ENCODE results near the gene TNRC6B.

TNRC6B gene

GRCh38 chr22:40314041-40314440 is 136.3 kb downstream of the TNRC6B start:
- Histone ChIP-seq H3K27ac (replicated peaks) (peak overlapping the region; percentile 62), H3K27me3 (ENCODE audit: insufficient read depth, poor library complexity, severe bottlenecking) (no peaks in the 10 kb centered on the region), H3K4me3 (replicated peaks; ENCODE audit: insufficient read depth, low read length) (no peak overlapping the region)
- TF ChIP-seq SPI1 (IDR thresholded peaks at IDR 0.05; ENCODE audit: borderline replicate concordance, low read depth) (no peak), CTCF (IDR thresholded peaks at IDR 0.05; ENCODE audit: insufficient read depth, low read length) (no peak), REST (IDR thresholded peaks at IDR 0.05; ENCODE audit: insufficient replicate concordance, low read depth) (no peak), GABPA (IDR thresholded peaks at IDR 0.05; ENCODE audit: low read depth) (no peak), POLR2AphosphoS5 (IDR thresholded peaks at IDR 0.05; ENCODE audit: low read depth) (no peak)
- peak in 1 of 2 experiments; percentile 24 for DNase-seq (ENCODE audit: low read depth in 1 of 2, low spot score in 1 of 2)

- no peak overlapping the region for H3K27ac ChIP-seq (replicated peaks)
- no peak for DNase-seq (ENCODE audit: low read depth in 1 of 2, low spot score in 1 of 2)
- TF ChIP-seq POLR2AphosphoS5 (IDR thresholded peaks at IDR 0.05; ENCODE audit: low read depth) (no peak), CTCF (IDR thresholded peaks at IDR 0.05; ENCODE audit: insufficient read depth, low read length) (no peak), REST (IDR thresholded peaks at IDR 0.05; ENCODE audit: insufficient replicate concordance, low read depth) (no peak), SPI1 (IDR thresholded peaks at IDR 0.05; ENCODE audit: borderline replicate concordance, low read depth) (no peak), GABPA (IDR thresholded peaks at IDR 0.05; ENCODE audit: low read depth) (no peak)
- H3K27me3 ChIP-seq (ENCODE audit: insufficient read depth, poor library complexity, severe bottlenecking), result no peaks in the 10 kb centered on the region
- no peak overlapping the region for H3K4me3 ChIP-seq (replicated peaks; ENCODE audit: insufficient read depth, low read length)
These were observed 143.0 kb downstream of the TNRC6B start for GRCh38 chr22:40320687-40321086.

GRCh38 chr22:40322021-40322420 is 144.3 kb downstream of the TNRC6B start:
- TF ChIP-seq GABPA (IDR thresholded peaks at IDR 0.05; ENCODE audit: low read depth), result no peak
- Histone ChIP-seq H3K27ac (replicated peaks) (no peak overlapping the region), H3K27me3 (ENCODE audit: insufficient read depth, poor library complexity, severe bottlenecking) (no peaks in the 10 kb centered on the region), H3K4me3 (replicated peaks; ENCODE audit: insufficient read depth, low read length) (no peak overlapping the region)
- DNase-seq (ENCODE audit: low read depth in 1 of 2, low spot score in 1 of 2), result no peak

GRCh38 chr22:40322818-40323447 is 145.2 kb downstream of the TNRC6B start:
- Histone ChIP-seq H3K27me3 (ENCODE audit: insufficient read depth, poor library complexity, severe bottlenecking) (no peaks in the 10 kb centered on the region), H3K27ac (replicated peaks) (no peak overlapping the region), H3K4me3 (replicated peaks; ENCODE audit: insufficient read depth, low read length) (no peak overlapping the region)
- no peak for DNase-seq (ENCODE audit: low read depth in 1 of 2, low spot score in 1 of 2)
- no peak for TF ChIP-seq GABPA (IDR thresholded peaks at IDR 0.05; ENCODE audit: low read depth)
- TF ChIP-seq CTCF (IDR thresholded peaks at IDR 0.05; ENCODE audit: insufficient read depth, low read length), result no peak
- TF ChIP-seq SPI1 (IDR thresholded peaks at IDR 0.05; ENCODE audit: borderline replicate concordance, low read depth), result no peak

Measured in HL-60 (cell line).